IMR-90 (cell line): ENCODE data around the gene NRXN2. TPM values are rescaled to one million over a fixed set of nuclear protein-coding genes. Genes with fewer than 3 reads are reported as not detected.

Experiments
- ATAC-seq: fragments of 200-7000 bp; cut with Tn5 transposase; 2 replicates; pipeline ENCODE4 v1.9.1; 2020; ENCODE audit warnings: low read depth, mild to moderate bottlenecking, moderate library complexity
- BruUV-seq: library from RNA; stranded (reverse); fragments of 400-500 nt; replicated peaks from 2 replicates; lab custom pipeline; 2021; lab: Mats Ljungman, UMichigan
- CTCF ChIA-PET: fragments of 300-600 bp; formaldehyde crosslinking; extraction: SDS; loops from one replicate; lab custom pipeline; 2021; ENCODE audit warnings: antibody characterized with exemption; lab: Yijun Ruan, JAX
- POLR2A ChIA-PET: fragments of 300-600 bp; sonication (Branson Sonifier 250); formaldehyde crosslinking; loops from one replicate; lab custom pipeline; 2022; ENCODE audit warnings: antibody characterized with exemption; ENCODE audit not compliant: unreplicated experiment; lab: Charles Lee
- DNase-seq: peaks from one replicate; pipeline ENCODE4 v3.0.0; 2013
- H2AFZ ChIP-seq: replicated peaks from 2 replicates; pipeline ENCODE3; 2013; ENCODE audit warnings: low read length, mild to moderate bottlenecking; ENCODE audit not compliant: poor library complexity
- H2AK5ac ChIP-seq: 2 replicates; pipeline ENCODE4 v1.6.1; 2013; ENCODE audit warnings: low read depth, low read length, inconsistent platforms
- H2AK9ac ChIP-seq: replicated peaks from 2 replicates; pipeline ENCODE3; 2013; ENCODE audit warnings: mild to moderate bottlenecking, low read depth, low read length, moderate library complexity; ENCODE audit not compliant: poor library complexity
- H2BK120ac ChIP-seq: 2 replicates; pipeline ENCODE4 v1.6.1; 2013; ENCODE audit warnings: low read depth, low read length, inconsistent platforms
- H2BK15ac ChIP-seq: 3 replicates; pipeline ENCODE4 v1.6.1; 2013; ENCODE audit warnings: low read depth, low read length, inconsistent platforms
- H2BK20ac ChIP-seq: 2 replicates; pipeline ENCODE4 v1.6.1; 2013; ENCODE audit warnings: low read depth, mild to moderate bottlenecking, inconsistent platforms, low read length, moderate library complexity
- H2BK5ac ChIP-seq: 2 replicates; pipeline ENCODE4 v1.6.1; 2013; ENCODE audit warnings: mild to moderate bottlenecking, low read depth, low read length, inconsistent platforms; ENCODE audit not compliant: poor library complexity, severe bottlenecking
- H3K14ac ChIP-seq: replicated peaks from 2 replicates; pipeline ENCODE4 v1.6.1; 2013; ENCODE audit warnings: low read depth, low read length, inconsistent platforms
- H3K18ac ChIP-seq: 2 replicates; pipeline ENCODE4 v1.6.1; 2013; ENCODE audit warnings: low read depth, low read length, control low read depth
- H3K23ac ChIP-seq: 2 replicates; pipeline ENCODE4 v1.6.1; 2013; ENCODE audit warnings: low read depth, low read length, inconsistent platforms
- H3K27ac ChIP-seq: 2 replicates; pipeline ENCODE4 v1.5.1; 2013; ENCODE audit warnings: mild to moderate bottlenecking, control low read depth, low read length; ENCODE audit not compliant: insufficient read depth
- H3K27me3 ChIP-seq: 2 replicates; pipeline ENCODE4 v1.6.1; 2013; ENCODE audit warnings: low read length; ENCODE audit not compliant: control insufficient read depth, insufficient read depth
- H3K36me3 ChIP-seq: 2 replicates; pipeline ENCODE4 v1.6.1; 2013; ENCODE audit warnings: low read length, mixed read lengths; ENCODE audit not compliant: control insufficient read depth, insufficient read depth
- H3K4ac ChIP-seq: 2 replicates; pipeline ENCODE4 v1.6.1; 2013; ENCODE audit warnings: low read depth, low read length, inconsistent platforms
- H3K4me1 ChIP-seq: 2 replicates; pipeline ENCODE4 v1.6.1; 2013; ENCODE audit warnings: low read length, mixed read lengths; ENCODE audit not compliant: control insufficient read depth, insufficient read depth
- H3K4me2 ChIP-seq: 2 replicates; pipeline ENCODE4 v1.6.1; 2013; ENCODE audit warnings: low read depth, mild to moderate bottlenecking, control low read depth, low read length, moderate library complexity
- H3K4me3 ChIP-seq: 2 replicates; pipeline ENCODE4 v1.5.1; 2013; ENCODE audit warnings: low read depth, mild to moderate bottlenecking, control low read depth, low read length, moderate library complexity; ENCODE audit not compliant: insufficient read depth
- H3K56ac ChIP-seq: 2 replicates; pipeline ENCODE4 v1.6.1; 2013; ENCODE audit warnings: low read length, inconsistent platforms; ENCODE audit not compliant: insufficient read depth; ENCODE audit errors: extremely low read depth
- H3K79me1 ChIP-seq, 2 experiments: 2 replicates each; pipeline ENCODE4 v1.6.1; 2013; ENCODE audit warnings: low read length in 2 of 2, inconsistent platforms in 1 of 2, low read depth in 1 of 2
- H3K9ac ChIP-seq: 2 replicates; pipeline ENCODE4 v1.6.1; 2013; ENCODE audit warnings: low read depth, low read length, control low read depth
- H3K9me1 ChIP-seq: 2 replicates; pipeline ENCODE4 v1.6.1; 2013; ENCODE audit warnings: low read length, inconsistent platforms; ENCODE audit not compliant: insufficient read depth
- H3K9me3 ChIP-seq: 2 replicates; pipeline ENCODE4 v1.6.1; 2013; ENCODE audit warnings: low read length; ENCODE audit not compliant: control insufficient read depth, insufficient read depth
- H4K20me1 ChIP-seq: 2 replicates; pipeline ENCODE4 v1.6.1; 2013; ENCODE audit warnings: low read length, inconsistent platforms; ENCODE audit not compliant: insufficient read depth
- H4K5ac ChIP-seq: 2 replicates; pipeline ENCODE4 v1.6.1; 2013; ENCODE audit warnings: mild to moderate bottlenecking, low read depth, low read length, control low read depth
- H4K8ac ChIP-seq, 2 experiments: 2 replicates each; pipeline ENCODE4 v1.6.1; 2013; ENCODE audit warnings: low read depth in 2 of 2, low read length in 2 of 2, control low read depth in 1 of 2, inconsistent platforms in 1 of 2
- H4K91ac ChIP-seq: 2 replicates; pipeline ENCODE4 v1.6.1; 2013; ENCODE audit warnings: low read depth, low read length, inconsistent platforms; ENCODE audit not compliant: insufficient read depth
- BHLHE40 ChIP-seq: fragments of 150-350 bp; IDR thresholded peaks from 2 replicates; pipeline ENCODE4 v1.6.1; 2016; ENCODE audit warnings: mild to moderate bottlenecking, low read depth, low read length
- CEBPB ChIP-seq: IDR thresholded peaks from 2 replicates; pipeline ENCODE4 v1.6.1; 2012; ENCODE audit warnings: low read depth, low read length, improper control_type of control experiment
- CHD1 ChIP-seq: IDR thresholded peaks from 2 replicates; pipeline ENCODE4 v1.6.1; 2012; ENCODE audit warnings: low read depth, low read length, improper control_type of control experiment
- FOS ChIP-seq: fragments of 150-350 bp; IDR thresholded peaks from 2 replicates; pipeline ENCODE4 v1.6.1; 2016; ENCODE audit warnings: low read depth, low read length
- MAFK ChIP-seq: IDR thresholded peaks from 2 replicates; pipeline ENCODE4 v1.6.1; 2012; ENCODE audit warnings: low read depth, low read length, improper control_type of control experiment
- MAZ ChIP-seq: IDR thresholded peaks from 2 replicates; pipeline ENCODE4 v1.6.1; 2012; ENCODE audit warnings: low read depth, mild to moderate bottlenecking, low read length, improper control_type of control experiment, moderate library complexity, borderline replicate concordance
- MXI1 ChIP-seq: IDR thresholded peaks from 2 replicates; pipeline ENCODE4 v1.6.1; 2012; ENCODE audit warnings: low read depth, mild to moderate bottlenecking, low read length, moderate library complexity, borderline replicate concordance
- NFE2L2 ChIP-seq: fragments of 150-350 bp; IDR thresholded peaks from 2 replicates; pipeline ENCODE4 v1.6.1; 2016; ENCODE audit warnings: low read depth, mild to moderate bottlenecking, low read length
- POLR2A ChIP-seq: IDR thresholded peaks from 2 replicates; pipeline ENCODE4 v1.6.1; 2012; ENCODE audit warnings: mild to moderate bottlenecking, low read depth, low read length
- RAD21 ChIP-seq: IDR thresholded peaks from 2 replicates; pipeline ENCODE4 v1.6.1; 2012; ENCODE audit warnings: low read length, improper control_type of control experiment
- RCOR1 ChIP-seq: IDR thresholded peaks from 2 replicates; pipeline ENCODE4 v1.6.1; 2012; ENCODE audit warnings: mild to moderate bottlenecking, low read length, improper control_type of control experiment; ENCODE audit not compliant: insufficient replicate concordance
- RFX5 ChIP-seq: IDR thresholded peaks from 2 replicates; pipeline ENCODE4 v1.8.0; 2012; ENCODE audit warnings: low read depth, mild to moderate bottlenecking, low read length, moderate library complexity
- SMC3 ChIP-seq: fragments of 150-350 bp; IDR thresholded peaks from 2 replicates; pipeline ENCODE4 v1.6.1; 2016; ENCODE audit warnings: low read depth, mild to moderate bottlenecking, antibody characterized with exemption, low read length, moderate library complexity
- WGBS, 2 experiments: methylation state at CpG; one replicate each; pipeline versions ENCODE4 v1.1.5 to v1.1.7; 2013; ENCODE audit warnings: missing lambda C conversion rate in 2 of 2; ENCODE audit not compliant: insufficient read length in 1 of 2; ENCODE audit errors: extremely low coverage in 2 of 2; 5-methylcytosine and 5-hydroxymethylcytosine counted together
- dilution Hi-C: fragments of 300-500 bp; cut with HindIII; formaldehyde crosslinking; loops from one replicate; pipeline ENCODE4 v1.14.3; 2018; ENCODE audit warnings: low sequenced_read_pairs; ENCODE audit not compliant: unreplicated experiment
- in situ Hi-C: fragments of 300-500 bp; cut with MboI; formaldehyde crosslinking; loops from 3 replicates; pipeline ENCODE4 v1.14.3; 2019; ENCODE audit warnings: low sequenced_read_pairs, inconsistent platforms, mixed read lengths
- intact Hi-C: fragments of 100-400 bp; cut with micrococcal nuclease; formaldehyde crosslinking; loops from 2 replicates; pipeline ENCODE4 v1.10.0; 2022
- polyA plus RNA-seq, 3 experiments: library from polyadenylated mRNA; depleted of rRNA; stranded (reverse); fragments of >200 nt; gene quantifications; 2 replicates each; pipeline ENCODE4 v1.2.3, GENCODE V29; 2012; ENCODE audit warnings: low replicate concordance in 1 of 3
- total RNA-seq: library from RNA; depleted of rRNA; stranded (reverse); fragments of >200 nt; gene quantifications from 2 replicates; pipeline ENCODE4 v1.2.3, GENCODE V29; 2012
- TF ChIP-seq, protein P1 (sequence below): fragments of 150-350 bp; IDR thresholded peaks from 2 replicates; pipeline ENCODE4 v1.6.1; 2017; ENCODE audit warnings: mild to moderate bottlenecking, antibody characterized with exemption, low read length, low read depth
- TF ChIP-seq, protein P2 (sequence below): fragments of 150-350 bp; IDR thresholded peaks from 2 replicates; pipeline ENCODE4 v1.6.1; 2016; ENCODE audit warnings: low read depth, mild to moderate bottlenecking, low read length, moderate library complexity, borderline replicate concordance
- TF ChIP-seq, protein P3 (sequence below): conservative IDR thresholded peaks from 2 replicates; pipeline ENCODE4 v1.5.1; 2012; ENCODE audit warnings: mild to moderate bottlenecking, low read depth, low read length, improper control_type of control experiment

The NRXN2 gene
- total and polyA plus RNA-seq, 2 of the 4 experiments (the other 2 are of a cell fraction), result 0.18 to 0.22 TPM

- H3K36me3 ChIP-seq, result no peaks in the 10 kb centered on the region
- H3K9me1 ChIP-seq, result no peaks in the 10 kb centered on the region
- no peaks in the 10 kb centered on the region for H3K9me3 ChIP-seq
- no peak overlapping the region for H3K9ac ChIP-seq
- no peak overlapping the region for H3K27ac ChIP-seq
- no peak overlapping the region for H2BK120ac ChIP-seq
- no peak overlapping the region for H3K4me2 ChIP-seq
- H3K56ac ChIP-seq, result no peak overlapping the region
- H3K14ac ChIP-seq, result no peak overlapping the region
- no peak overlapping the region for H3K18ac ChIP-seq
- H2AK9ac ChIP-seq, result no peak overlapping the region
- no peak overlapping the region for H3K4me3 ChIP-seq
- no peak overlapping the region for H2AK5ac ChIP-seq
- no peaks in the 10 kb centered on the region for H4K20me1 ChIP-seq
- in situ Hi-C loops, result no loop called here
- no peak overlapping the region for H2BK15ac ChIP-seq
- H2BK5ac ChIP-seq, result no peak overlapping the region
- no peak overlapping the region for H2AFZ ChIP-seq
- H2BK20ac ChIP-seq, result no peak overlapping the region
- TF ChIP-seq CHD1 (no peak), MAFK (no peak), NFE2L2 (no peak), RFX5 (no peak), RAD21 (no peak), CEBPB (no peak), SMC3 (no peak), BHLHE40 (no peak), FOS (no peak), MXI1 (no peak), RCOR1 (no peak), POLR2A (no peak), MAZ (no peak)
- TF ChIP-seq, protein P1, sequence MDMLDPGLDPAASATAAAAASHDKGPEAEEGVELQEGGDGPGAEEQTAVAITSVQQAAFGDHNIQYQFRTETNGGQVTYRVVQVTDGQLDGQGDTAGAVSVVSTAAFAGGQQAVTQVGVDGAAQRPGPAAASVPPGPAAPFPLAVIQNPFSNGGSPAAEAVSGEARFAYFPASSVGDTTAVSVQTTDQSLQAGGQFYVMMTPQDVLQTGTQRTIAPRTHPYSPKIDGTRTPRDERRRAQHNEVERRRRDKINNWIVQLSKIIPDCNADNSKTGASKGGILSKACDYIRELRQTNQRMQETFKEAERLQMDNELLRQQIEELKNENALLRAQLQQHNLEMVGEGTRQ, result no peak
- TF ChIP-seq, protein P2, sequence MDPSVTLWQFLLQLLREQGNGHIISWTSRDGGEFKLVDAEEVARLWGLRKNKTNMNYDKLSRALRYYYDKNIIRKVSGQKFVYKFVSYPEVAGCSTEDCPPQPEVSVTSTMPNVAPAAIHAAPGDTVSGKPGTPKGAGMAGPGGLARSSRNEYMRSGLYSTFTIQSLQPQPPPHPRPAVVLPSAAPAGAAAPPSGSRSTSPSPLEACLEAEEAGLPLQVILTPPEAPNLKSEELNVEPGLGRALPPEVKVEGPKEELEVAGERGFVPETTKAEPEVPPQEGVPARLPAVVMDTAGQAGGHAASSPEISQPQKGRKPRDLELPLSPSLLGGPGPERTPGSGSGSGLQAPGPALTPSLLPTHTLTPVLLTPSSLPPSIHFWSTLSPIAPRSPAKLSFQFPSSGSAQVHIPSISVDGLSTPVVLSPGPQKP, result no peak
- TF ChIP-seq, protein P3, sequence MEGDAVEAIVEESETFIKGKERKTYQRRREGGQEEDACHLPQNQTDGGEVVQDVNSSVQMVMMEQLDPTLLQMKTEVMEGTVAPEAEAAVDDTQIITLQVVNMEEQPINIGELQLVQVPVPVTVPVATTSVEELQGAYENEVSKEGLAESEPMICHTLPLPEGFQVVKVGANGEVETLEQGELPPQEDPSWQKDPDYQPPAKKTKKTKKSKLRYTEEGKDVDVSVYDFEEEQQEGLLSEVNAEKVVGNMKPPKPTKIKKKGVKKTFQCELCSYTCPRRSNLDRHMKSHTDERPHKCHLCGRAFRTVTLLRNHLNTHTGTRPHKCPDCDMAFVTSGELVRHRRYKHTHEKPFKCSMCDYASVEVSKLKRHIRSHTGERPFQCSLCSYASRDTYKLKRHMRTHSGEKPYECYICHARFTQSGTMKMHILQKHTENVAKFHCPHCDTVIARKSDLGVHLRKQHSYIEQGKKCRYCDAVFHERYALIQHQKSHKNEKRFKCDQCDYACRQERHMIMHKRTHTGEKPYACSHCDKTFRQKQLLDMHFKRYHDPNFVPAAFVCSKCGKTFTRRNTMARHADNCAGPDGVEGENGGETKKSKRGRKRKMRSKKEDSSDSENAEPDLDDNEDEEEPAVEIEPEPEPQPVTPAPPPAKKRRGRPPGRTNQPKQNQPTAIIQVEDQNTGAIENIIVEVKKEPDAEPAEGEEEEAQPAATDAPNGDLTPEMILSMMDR, result no peak
- intact Hi-C loops, result no loop called here
- no peaks in the 10 kb centered on the region for H3K79me1 ChIP-seq
- H3K23ac ChIP-seq, result no peak overlapping the region
- POLR2A ChIA-PET, result no interaction called here
- WGBS, 2 experiments, result no CpG with 5 or more reads among the region's 3 CpGs
- no peak for ATAC-seq
- no peak for DNase-seq
- H3K4me1 ChIP-seq, result no peaks in the 10 kb centered on the region
- H3K27me3 ChIP-seq, result peaks cover 30% of the 10 kb centered on the region
- dilution Hi-C loops, result no loop called here
- no TSS peak for BruUV-seq
- H4K91ac ChIP-seq, result no peak overlapping the region
- H4K5ac ChIP-seq, result no peak overlapping the region
- H4K8ac ChIP-seq, result no peak overlapping the region
- no peak overlapping the region for H3K4ac ChIP-seq
- CTCF ChIA-PET, result no interaction called here
These were observed 152.7 kb downstream of the NRXN2 start for GRCh38 chr11:64570341-64570740.
